HepG2 (cell line): ENCODE data around the gene STAT5A. TPM values are rescaled to one million over a fixed set of nuclear protein-coding genes. Genes with fewer than 3 reads are reported as not detected.

Experiments used
- ATM ChIP-seq: fragments of 450-650 bp; IDR thresholded peaks from 2 replicates; pipeline ENCODE4 v1.7.1; 2017; ENCODE audit warnings: mild to moderate bottlenecking, borderline replicate concordance
- CBFB ChIP-seq: sonication (generic); formaldehyde crosslinking; IDR thresholded peaks from 2 replicates; pipeline ENCODE4 v1.4.0; 2020; ENCODE audit warnings: missing genetic modification reagents
- MXD4 ChIP-seq: IDR thresholded peaks from 2 replicates; pipeline ENCODE4 v1.6.1; 2016; ENCODE audit warnings: mild to moderate bottlenecking, missing biosample characterization, missing genetic modification reagents
- RAD51 ChIP-seq: fragments of 450-650 bp; IDR thresholded peaks from 2 replicates; pipeline ENCODE4 v1.6.1; 2016; ENCODE audit warnings: borderline replicate concordance
- SCMH1 ChIP-seq: sonication (generic); formaldehyde crosslinking; IDR thresholded peaks from 2 replicates; pipeline ENCODE4 v1.9.0; 2021; ENCODE audit warnings: missing genetic modification reagents, mild to moderate bottlenecking, borderline replicate concordance
- SNAI1 ChIP-seq: sonication (generic); formaldehyde crosslinking; IDR thresholded peaks from 2 replicates; pipeline ENCODE4 v1.5.0; 2020; ENCODE audit warnings: mild to moderate bottlenecking, missing genetic modification reagents, borderline replicate concordance
- TOE1 ChIP-seq: sonication (generic); formaldehyde crosslinking; IDR thresholded peaks from 2 replicates; pipeline ENCODE4 v1.4.0; 2020; ENCODE audit warnings: mild to moderate bottlenecking, missing genetic modification reagents
- ZMAT3 ChIP-seq: sonication (generic); formaldehyde crosslinking; conservative IDR thresholded peaks from 2 replicates; pipeline ENCODE4 v1.7.0; 2021; ENCODE audit warnings: missing genetic modification reagents
- ZNF292 ChIP-seq: sonication (generic); formaldehyde crosslinking; IDR thresholded peaks from 2 replicates; pipeline ENCODE4 v1.8.1; 2022; ENCODE audit warnings: mild to moderate bottlenecking, low read depth, missing genetic modification reagents, borderline replicate concordance
- ZNF343 ChIP-seq: sonication (generic); formaldehyde crosslinking; IDR thresholded peaks from 2 replicates; pipeline ENCODE4 v1.4.0; 2020; ENCODE audit warnings: mild to moderate bottlenecking, missing genetic modification reagents
- ZSCAN22 ChIP-seq: sonication (generic); formaldehyde crosslinking; IDR thresholded peaks from 2 replicates; pipeline ENCODE4 v1.4.0; 2020; ENCODE audit warnings: mild to moderate bottlenecking, missing genetic modification reagents
- polyA plus RNA-seq, 8 experiments: library from polyadenylated mRNA; depleted of rRNA in 3 of 8; stranded (reverse) in 7 of 8; unstranded in 1 of 8; fragments of >200 nt; fragmentation: Illumina TruSeq in 4 of 8; extraction: Trizol in 4 of 8; gene quantifications; 2 replicates each; pipeline versions ENCODE4 v1.2.1 to v1.2.3, GENCODE V29; 2011 to 2016; ENCODE audit warnings: low read depth in 4 of 8, missing spikeins in 1 of 8, mixed read lengths in 1 of 8; ENCODE audit not compliant: insufficient read depth in 1 of 8
- total RNA-seq, 5 experiments: library from RNA; depleted of rRNA; stranded (reverse); fragments of >200 nt; fragmentation: Illumina TruSeq; extraction: Trizol; gene quantifications; 2 replicates each; pipeline ENCODE4 v1.2.3, GENCODE V29; 2016; ENCODE audit warnings: low read depth in 1 of 5
- TF ChIP-seq, protein P1 (sequence below): sonication (generic); formaldehyde crosslinking; IDR thresholded peaks from 2 replicates; pipeline ENCODE4 v1.8.1; 2022; ENCODE audit warnings: low read depth, mild to moderate bottlenecking, missing genetic modification reagents
- TF ChIP-seq, protein P2 (sequence below): sonication (generic); formaldehyde crosslinking; conservative IDR thresholded peaks from 2 replicates; pipeline ENCODE4 v1.8.0; 2022; ENCODE audit warnings: missing genetic modification reagents
- TF ChIP-seq, protein P3 (sequence below), 2 experiments: fragments of 450-650 bp in 1 of 2; sonication (generic) in 1 of 2; formaldehyde crosslinking; IDR thresholded peaks; 2 replicates each; pipeline versions ENCODE4 v1.5.0 to v1.8.0; 2020 to 2022; ENCODE audit warnings: mild to moderate bottlenecking in 1 of 2, missing genetic modification reagents in 1 of 2
- TF ChIP-seq, protein P4 (sequence below): sonication (generic); formaldehyde crosslinking; IDR thresholded peaks from 2 replicates; pipeline ENCODE4 v1.5.0; 2020; ENCODE audit warnings: mild to moderate bottlenecking, low read depth, missing genetic modification reagents, borderline replicate concordance
- TF ChIP-seq, protein P5 (sequence below): sonication (generic); formaldehyde crosslinking; IDR thresholded peaks from 2 replicates; pipeline ENCODE4 v1.4.0; 2020; ENCODE audit warnings: mild to moderate bottlenecking, low read depth, missing genetic modification reagents
- TF ChIP-seq, protein P6 (sequence below): sonication (generic); formaldehyde crosslinking; IDR thresholded peaks from 2 replicates; pipeline ENCODE4 v1.5.0; 2020; ENCODE audit warnings: missing genetic modification reagents

Gene STAT5A
- total and polyA plus RNA-seq, 2 of the 13 experiments (the other 11 are each of a cell fraction or from before 2014, with no cell fraction given): 1.4 to 4.1 TPM

DNA sequence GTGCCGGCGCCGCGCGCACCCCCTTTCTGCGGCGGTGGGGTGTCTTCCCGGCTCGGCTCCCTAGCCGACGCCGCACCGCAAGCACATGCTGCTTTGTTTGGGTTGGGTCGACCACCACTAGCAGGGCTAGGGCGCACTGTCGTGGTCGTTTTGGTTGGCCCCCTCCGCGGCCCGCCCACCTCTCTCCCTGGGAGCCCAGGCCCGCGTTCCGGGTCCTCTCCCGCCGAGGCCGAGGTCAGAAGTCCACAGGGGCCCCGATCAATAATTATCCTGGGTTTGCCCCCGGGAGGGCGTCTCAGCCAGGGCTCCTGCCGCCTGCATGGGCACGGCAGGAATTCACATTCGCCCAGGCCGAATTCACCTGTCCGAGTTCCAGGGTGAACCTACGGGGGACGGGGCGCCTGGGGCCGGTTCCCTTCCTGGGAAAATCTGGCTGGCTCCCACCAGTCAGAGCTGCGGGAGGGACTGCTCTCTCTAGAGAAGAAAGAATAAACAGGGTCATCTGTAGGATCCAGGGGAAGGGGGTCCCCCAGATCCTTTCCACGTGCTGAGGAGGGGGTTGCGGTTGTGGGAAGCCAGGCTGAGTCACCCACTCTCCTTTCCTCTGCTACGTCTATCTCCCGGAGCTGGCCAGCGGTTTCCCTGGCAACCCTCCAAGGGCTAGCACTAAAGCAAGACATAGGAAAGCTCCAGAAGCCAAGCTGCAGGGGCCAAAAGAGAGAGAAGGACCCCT, 11.5 kb upstream of the STAT5A start (continued):
- TF ChIP-seq, protein P1, sequence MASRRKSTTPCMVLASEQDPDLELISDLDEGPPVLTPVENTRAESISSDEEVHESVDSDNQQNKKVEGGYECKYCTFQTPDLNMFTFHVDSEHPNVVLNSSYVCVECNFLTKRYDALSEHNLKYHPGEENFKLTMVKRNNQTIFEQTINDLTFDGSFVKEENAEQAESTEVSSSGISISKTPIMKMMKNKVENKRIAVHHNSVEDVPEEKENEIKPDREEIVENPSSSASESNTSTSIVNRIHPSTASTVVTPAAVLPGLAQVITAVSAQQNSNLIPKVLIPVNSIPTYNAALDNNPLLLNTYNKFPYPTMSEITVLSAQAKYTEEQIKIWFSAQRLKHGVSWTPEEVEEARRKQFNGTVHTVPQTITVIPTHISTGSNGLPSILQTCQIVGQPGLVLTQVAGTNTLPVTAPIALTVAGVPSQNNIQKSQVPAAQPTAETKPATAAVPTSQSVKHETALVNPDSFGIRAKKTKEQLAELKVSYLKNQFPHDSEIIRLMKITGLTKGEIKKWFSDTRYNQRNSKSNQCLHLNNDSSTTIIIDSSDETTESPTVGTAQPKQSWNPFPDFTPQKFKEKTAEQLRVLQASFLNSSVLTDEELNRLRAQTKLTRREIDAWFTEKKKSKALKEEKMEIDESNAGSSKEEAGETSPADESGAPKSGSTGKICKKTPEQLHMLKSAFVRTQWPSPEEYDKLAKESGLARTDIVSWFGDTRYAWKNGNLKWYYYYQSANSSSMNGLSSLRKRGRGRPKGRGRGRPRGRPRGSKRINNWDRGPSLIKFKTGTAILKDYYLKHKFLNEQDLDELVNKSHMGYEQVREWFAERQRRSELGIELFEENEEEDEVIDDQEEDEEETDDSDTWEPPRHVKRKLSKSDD (CRISPR knock-in tag): peak; percentile 54
- TF ChIP-seq SNAI1 (CRISPR knock-in tag) (peak; percentile 97), SCMH1 (CRISPR knock-in tag) (no peak), ZMAT3 (peak; percentile 81), ZNF292 (CRISPR knock-in tag) (peak; percentile 17; the same call in 1 of the 2 replicates), MXD4 (CRISPR knock-in tag) (0 out of 2 replicates have a peak, but pooled peaks have one; percentile 75), ZNF343 (CRISPR knock-in tag) (peak; percentile 55; the same call in 1 of the 2 replicates), ZSCAN22 (peak; percentile 51; the same call in 1 of the 2 replicates), CBFB (CRISPR knock-in tag) (peak; percentile 72), ATM (no peak), TOE1 (CRISPR knock-in tag) (peak; percentile 46; the same call in 1 of the 2 replicates), RAD51 (no peak)
- TF ChIP-seq, protein P2, sequence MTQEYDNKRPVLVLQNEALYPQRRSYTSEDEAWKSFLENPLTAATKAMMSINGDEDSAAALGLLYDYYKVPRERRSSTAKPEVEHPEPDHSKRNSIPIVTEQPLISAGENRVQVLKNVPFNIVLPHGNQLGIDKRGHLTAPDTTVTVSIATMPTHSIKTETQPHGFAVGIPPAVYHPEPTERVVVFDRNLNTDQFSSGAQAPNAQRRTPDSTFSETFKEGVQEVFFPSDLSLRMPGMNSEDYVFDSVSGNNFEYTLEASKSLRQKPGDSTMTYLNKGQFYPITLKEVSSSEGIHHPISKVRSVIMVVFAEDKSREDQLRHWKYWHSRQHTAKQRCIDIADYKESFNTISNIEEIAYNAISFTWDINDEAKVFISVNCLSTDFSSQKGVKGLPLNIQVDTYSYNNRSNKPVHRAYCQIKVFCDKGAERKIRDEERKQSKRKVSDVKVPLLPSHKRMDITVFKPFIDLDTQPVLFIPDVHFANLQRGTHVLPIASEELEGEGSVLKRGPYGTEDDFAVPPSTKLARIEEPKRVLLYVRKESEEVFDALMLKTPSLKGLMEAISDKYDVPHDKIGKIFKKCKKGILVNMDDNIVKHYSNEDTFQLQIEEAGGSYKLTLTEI (CRISPR knock-in tag): no peak
- TF ChIP-seq, protein P3, sequence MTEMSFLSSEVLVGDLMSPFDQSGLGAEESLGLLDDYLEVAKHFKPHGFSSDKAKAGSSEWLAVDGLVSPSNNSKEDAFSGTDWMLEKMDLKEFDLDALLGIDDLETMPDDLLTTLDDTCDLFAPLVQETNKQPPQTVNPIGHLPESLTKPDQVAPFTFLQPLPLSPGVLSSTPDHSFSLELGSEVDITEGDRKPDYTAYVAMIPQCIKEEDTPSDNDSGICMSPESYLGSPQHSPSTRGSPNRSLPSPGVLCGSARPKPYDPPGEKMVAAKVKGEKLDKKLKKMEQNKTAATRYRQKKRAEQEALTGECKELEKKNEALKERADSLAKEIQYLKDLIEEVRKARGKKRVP (CRISPR knock-in tag; IDR thresholded peaks at IDR 0.05): no peak
- TF ChIP-seq, protein P4, sequence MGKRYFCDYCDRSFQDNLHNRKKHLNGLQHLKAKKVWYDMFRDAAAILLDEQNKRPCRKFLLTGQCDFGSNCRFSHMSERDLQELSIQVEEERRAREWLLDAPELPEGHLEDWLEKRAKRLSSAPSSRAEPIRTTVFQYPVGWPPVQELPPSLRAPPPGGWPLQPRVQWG (CRISPR knock-in tag): no peak
- TF ChIP-seq, protein P5, sequence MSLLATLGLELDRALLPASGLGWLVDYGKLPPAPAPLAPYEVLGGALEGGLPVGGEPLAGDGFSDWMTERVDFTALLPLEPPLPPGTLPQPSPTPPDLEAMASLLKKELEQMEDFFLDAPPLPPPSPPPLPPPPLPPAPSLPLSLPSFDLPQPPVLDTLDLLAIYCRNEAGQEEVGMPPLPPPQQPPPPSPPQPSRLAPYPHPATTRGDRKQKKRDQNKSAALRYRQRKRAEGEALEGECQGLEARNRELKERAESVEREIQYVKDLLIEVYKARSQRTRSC (CRISPR knock-in tag): 0 out of 2 replicates have a peak, but pooled peaks have one; percentile 81
- TF ChIP-seq, protein P6, sequence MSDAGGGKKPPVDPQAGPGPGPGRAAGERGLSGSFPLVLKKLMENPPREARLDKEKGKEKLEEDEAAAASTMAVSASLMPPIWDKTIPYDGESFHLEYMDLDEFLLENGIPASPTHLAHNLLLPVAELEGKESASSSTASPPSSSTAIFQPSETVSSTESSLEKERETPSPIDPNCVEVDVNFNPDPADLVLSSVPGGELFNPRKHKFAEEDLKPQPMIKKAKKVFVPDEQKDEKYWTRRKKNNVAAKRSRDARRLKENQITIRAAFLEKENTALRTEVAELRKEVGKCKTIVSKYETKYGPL (CRISPR knock-in tag): no peak
